ENCODE measurements around the gene MYH15. TPM values are rescaled to one million over a fixed set of nuclear protein-coding genes. Genes with fewer than 3 reads are reported as not detected.

The MYH15 gene
- total and polyA plus RNA-seq, 7 donors, result under 0.01 to 0.60 (median 0.31) TPM; not detected in 3

GRCh38 chr3:108525971-108526370 lies 15.6 kb upstream of the MYH15 start:
- DNase-seq, result no peak
- 91 to 92% methylated on average over 2 of the region's 2 CpGs for WGBS, 2 donors
- Histone ChIP-seq H3K27me3 (no peaks in the 10 kb centered on the region), H3K4me3 (no peak overlapping the region), H3K36me3 (no peaks in the 10 kb centered on the region), H3K4me1 (peaks cover 0 to 12% (median 2%) of the 10 kb centered on the region in 4 donors), H3K9me3 (no peaks in the 10 kb centered on the region), H3K27ac (no peak overlapping the region)
- TF ChIP-seq EP300 (IDR thresholded peaks at IDR 0.05), result no peak
- TF ChIP-seq CTCF (IDR thresholded peaks at IDR 0.05), result no peak
- TF ChIP-seq POLR2AphosphoS5 (IDR thresholded peaks at IDR 0.05), result no peak
- intact Hi-C loops (cut with DNase I), result no loop called here

- Histone ChIP-seq H3K4me1 (peaks cover 0 to 12% (median 2%) of the 10 kb centered on the region in 4 donors), H3K27me3 (no peaks in the 10 kb centered on the region), H3K27ac (peak overlapping the region in 1 of 4 donors; percentile 45), H3K4me3 (no peak overlapping the region), H3K36me3 (no peaks in the 10 kb centered on the region), H3K9me3 (no peaks in the 10 kb centered on the region)
- TF ChIP-seq EP300 (IDR thresholded peaks at IDR 0.05), result no peak
- no peak for TF ChIP-seq POLR2A (IDR thresholded peaks at IDR 0.05)
- no peak for TF ChIP-seq CTCF (IDR thresholded peaks at IDR 0.05)
- no peak for TF ChIP-seq POLR2AphosphoS5 (IDR thresholded peaks at IDR 0.05)
- intact Hi-C loops (cut with DNase I), result no loop called here
- no peak for DNase-seq
- WGBS, 2 donors, result 62 to 77% methylated on average over 2 of the region's 2 CpGs
Observed at GRCh38 chr3:108525256-108525655, 14.9 kb upstream of the MYH15 start.

- 45 to 46% methylated on average over 2 of the region's 2 CpGs for whole genome bisulfite sequencing, 2 donors
- peak overlapping the region in 2 of 4 donors; percentile 10 to 45 for H3K27ac ChIP-seq
- DNase-seq, result no peak
Observed at GRCh38 chr3:108524537-108524936, 14.1 kb upstream of the MYH15 start.

GRCh38 chr3:108518895-108519294 lies 8.5 kb upstream of the MYH15 start:
- H3K36me3 ChIP-seq, result no peaks in the 10 kb centered on the region
- TF ChIP-seq EP300 (IDR thresholded peaks at IDR 0.05) (no peak), POLR2A (IDR thresholded peaks at IDR 0.05) (no peak), CTCF (IDR thresholded peaks at IDR 0.05) (no peak), POLR2AphosphoS5 (IDR thresholded peaks at IDR 0.05) (no peak)
- WGBS, 2 donors, result 27 to 65% methylated on average over 1 of the region's 1 CpG

More at GRCh38 chr3:108524537-108524936, 14.1 kb upstream of the MYH15 start:
- peaks cover 0 to 12% (median 2%) of the 10 kb centered on the region in 4 donors for H3K4me1 ChIP-seq
- no peak overlapping the region for H3K4me3 ChIP-seq
- TF ChIP-seq CTCF (IDR thresholded peaks at IDR 0.05) (no peak), POLR2AphosphoS5 (IDR thresholded peaks at IDR 0.05) (no peak), EP300 (IDR thresholded peaks at IDR 0.05) (no peak), POLR2A (IDR thresholded peaks at IDR 0.05) (no peak)
- no peaks in the 10 kb centered on the region for H3K9me3 ChIP-seq
- no peaks in the 10 kb centered on the region for H3K27me3 ChIP-seq
- H3K36me3 ChIP-seq, result no peaks in the 10 kb centered on the region
- intact Hi-C loops (cut with DNase I), result no loop called here

GRCh38 chr3:108516881-108517280 lies 6.5 kb upstream of the MYH15 start:
- DNase-seq, result no peak
- H3K4me1 ChIP-seq, result no peaks in the 10 kb centered on the region
- 95% methylated on average over 2 of the region's 2 CpGs for WGBS, 2 donors
- no peak overlapping the region for H3K4me3 ChIP-seq
- no peaks in the 10 kb centered on the region for H3K36me3 ChIP-seq
- no peaks in the 10 kb centered on the region for H3K9me3 ChIP-seq
- no peaks in the 10 kb centered on the region for H3K27me3 ChIP-seq
- TF ChIP-seq POLR2A (IDR thresholded peaks at IDR 0.05) (no peak), EP300 (IDR thresholded peaks at IDR 0.05) (no peak), POLR2AphosphoS5 (IDR thresholded peaks at IDR 0.05) (no peak), CTCF (IDR thresholded peaks at IDR 0.05) (no peak)
- intact Hi-C loops (cut with DNase I), result no loop called here
- H3K27ac ChIP-seq, result no peak overlapping the region

More at GRCh38 chr3:108518895-108519294, 8.5 kb upstream of the MYH15 start:
- no peak overlapping the region for H3K4me3 ChIP-seq
- DNase-seq, result no peak
- peaks cover 0 to under 1% (median 0%) of the 10 kb centered on the region in 4 donors for H3K4me1 ChIP-seq
- H3K27me3 ChIP-seq, result no peaks in the 10 kb centered on the region
- H3K9me3 ChIP-seq, result no peaks in the 10 kb centered on the region
- no peak overlapping the region for H3K27ac ChIP-seq
- intact Hi-C loops (cut with DNase I), result no loop called here
